GM04504 (cell line): ENCODE measurements around the gene NFIB.

Experiments used
- DNase-seq: peaks from one replicate; pipeline ENCODE4 v3.0.0-alpha.2; 2012; ENCODE audit warnings: low read depth

The NFIB gene

DNA sequence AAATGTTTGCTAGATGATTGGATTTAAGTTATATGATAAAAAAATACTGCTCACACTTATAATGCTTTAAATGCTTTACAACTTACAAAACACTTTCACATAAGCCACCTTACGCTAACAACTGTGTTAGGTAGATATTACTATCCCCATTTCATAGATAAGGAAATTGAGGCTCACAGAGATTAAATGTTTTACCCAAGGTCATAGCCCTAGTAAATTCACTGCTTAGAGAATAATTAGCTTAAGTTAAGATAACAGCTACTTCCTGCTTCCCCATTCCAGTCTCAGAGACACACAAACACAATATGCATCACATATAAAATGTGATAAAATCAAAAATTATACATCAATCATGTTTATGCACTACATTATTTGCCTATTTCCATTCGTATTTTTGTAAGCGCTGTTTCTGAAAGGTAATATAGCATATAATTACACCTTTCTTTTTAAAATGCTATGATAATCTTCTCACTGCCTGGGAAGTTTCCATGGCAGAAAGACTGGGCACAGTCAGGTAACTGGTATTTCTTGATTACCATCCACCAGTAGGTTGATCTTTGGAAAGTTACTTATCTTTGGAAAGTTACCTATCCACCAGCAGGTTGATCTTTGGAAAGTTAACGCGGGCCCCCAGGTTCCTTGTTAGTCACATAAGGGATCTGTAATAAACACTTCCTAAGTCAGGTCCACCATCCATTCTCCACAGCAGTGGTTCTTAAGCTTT lies 101.1 kb downstream of the NFIB start:
- no peak for DNase-seq

- no peak for DNase-seq
These were observed 101.9 kb downstream of the NFIB start for GRCh38 chr9:14212077-14212476.

DNA sequence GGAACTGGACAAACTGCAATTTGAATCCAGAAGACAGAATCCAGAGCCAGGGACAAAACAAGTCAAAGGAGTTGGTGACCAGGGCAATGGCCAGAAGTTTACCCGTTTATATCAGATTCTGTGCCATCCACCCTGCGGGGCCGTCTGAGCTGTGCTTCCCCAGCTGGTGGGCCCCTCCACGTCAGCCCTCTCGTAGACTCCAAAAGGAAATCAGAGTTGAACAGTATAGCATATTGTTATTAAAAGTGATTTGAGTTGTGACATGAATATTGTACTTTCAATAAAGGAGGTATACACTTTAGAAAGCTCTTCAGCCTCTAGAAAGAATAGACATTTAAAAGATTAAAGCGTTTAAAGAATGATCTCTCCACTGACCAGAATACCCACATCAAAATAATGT lies 102.4 kb downstream of the NFIB start:
- DNase-seq = no peak

DNA sequence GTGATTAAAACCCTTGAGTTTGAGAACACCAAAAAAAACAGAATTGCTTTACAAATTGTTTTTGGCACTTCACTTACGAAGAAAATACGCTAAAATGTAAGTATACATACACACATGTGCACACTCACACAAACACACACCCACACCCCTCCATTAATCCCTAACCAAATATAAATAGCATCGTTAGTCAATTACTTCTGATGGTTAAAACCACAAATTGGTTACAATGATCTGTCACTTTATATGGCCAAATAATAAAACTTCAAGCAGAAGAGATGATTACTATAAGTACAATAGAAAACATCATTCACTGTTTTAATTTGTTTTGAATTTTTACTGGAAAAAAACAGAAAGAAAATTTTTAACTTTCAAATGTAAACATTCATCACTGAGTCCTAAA lies 103.5 kb downstream of the NFIB start:
- no peak for DNase-seq

DNA sequence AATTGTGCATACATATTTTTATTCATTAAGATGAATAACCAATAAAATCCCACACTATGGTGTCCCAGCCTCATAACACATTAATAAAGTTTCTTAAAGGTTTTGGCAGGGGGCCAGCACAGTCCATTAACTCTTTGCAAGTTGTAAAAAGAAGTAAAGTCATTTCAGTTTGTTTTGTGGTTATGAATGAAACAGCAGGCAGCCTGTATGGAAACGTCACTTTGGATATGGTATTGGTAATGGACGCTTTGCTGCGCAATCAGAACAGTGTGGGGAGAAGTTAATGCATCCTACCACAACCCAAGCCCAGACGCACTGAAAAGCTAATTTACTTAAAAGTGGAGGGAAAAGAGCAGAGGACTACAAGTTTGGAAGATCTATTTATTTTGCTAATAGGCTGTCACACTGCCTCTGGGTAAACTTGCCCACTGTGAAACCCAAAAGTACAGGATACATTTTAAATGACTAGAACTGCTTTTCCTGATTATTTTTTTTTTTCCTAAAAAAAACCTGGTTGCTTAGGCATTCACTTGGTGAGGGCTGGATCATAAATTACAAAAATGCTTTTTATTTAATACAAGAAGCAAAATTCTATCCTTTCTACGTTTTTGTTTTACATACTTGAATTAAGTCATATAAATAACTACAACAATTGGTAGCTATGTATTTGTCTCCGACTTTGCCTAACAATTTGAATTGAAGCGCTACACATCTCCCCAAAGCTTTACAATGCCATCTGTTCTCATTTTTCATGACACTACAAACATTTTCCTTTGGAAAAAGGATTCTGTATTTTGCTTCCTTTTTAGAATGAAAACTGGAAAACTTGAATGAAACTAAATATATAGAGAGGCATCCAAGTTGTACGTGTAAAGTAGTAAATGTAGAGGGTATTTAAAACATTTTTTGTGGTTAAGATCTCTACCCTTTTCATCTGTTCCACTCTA lies 104.3 kb downstream of the NFIB start:
- DNase-seq = no peak

GRCh38 chr9:14207352-14207995 lies 106.5 kb downstream of the NFIB start:
- DNase-seq = no peak

GRCh38 chr9:14205463-14205862 lies 108.5 kb downstream of the NFIB start:
- peak; percentile 11 for DNase-seq

- DNase-seq = no peak
These were observed 110.4 kb downstream of the NFIB start for GRCh38 chr9:14203356-14204056.

DNA sequence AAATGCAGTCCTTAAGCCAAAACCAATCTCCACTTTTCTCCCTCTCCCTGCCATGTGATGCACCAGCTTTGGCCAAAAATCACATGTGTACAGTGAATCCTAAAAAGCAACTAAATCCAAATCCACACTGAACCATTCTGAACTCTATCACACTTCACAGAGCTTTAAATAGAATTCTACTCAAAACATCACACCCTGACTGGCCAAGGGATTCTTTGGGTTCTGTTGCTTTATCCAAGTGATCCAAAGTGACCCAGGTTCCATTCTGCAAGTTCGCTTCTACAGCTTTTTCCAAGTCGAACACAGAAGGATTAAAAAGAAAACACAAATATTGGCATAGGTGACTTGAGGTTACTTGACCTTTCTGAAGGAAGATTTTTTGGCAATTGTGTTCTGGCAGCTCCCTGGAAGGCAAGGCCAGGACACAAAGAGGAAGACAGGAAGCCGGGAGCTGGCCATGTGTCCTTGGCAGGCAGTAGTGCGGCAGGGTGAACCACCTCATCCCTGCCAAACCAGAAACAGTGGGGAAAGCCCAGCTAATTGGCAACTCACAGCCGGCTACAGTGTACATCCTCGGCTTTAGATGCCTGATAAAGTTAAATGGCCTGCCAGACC lies 115.0 kb downstream of the NFIB start:
- DNase-seq = no peak

DNA sequence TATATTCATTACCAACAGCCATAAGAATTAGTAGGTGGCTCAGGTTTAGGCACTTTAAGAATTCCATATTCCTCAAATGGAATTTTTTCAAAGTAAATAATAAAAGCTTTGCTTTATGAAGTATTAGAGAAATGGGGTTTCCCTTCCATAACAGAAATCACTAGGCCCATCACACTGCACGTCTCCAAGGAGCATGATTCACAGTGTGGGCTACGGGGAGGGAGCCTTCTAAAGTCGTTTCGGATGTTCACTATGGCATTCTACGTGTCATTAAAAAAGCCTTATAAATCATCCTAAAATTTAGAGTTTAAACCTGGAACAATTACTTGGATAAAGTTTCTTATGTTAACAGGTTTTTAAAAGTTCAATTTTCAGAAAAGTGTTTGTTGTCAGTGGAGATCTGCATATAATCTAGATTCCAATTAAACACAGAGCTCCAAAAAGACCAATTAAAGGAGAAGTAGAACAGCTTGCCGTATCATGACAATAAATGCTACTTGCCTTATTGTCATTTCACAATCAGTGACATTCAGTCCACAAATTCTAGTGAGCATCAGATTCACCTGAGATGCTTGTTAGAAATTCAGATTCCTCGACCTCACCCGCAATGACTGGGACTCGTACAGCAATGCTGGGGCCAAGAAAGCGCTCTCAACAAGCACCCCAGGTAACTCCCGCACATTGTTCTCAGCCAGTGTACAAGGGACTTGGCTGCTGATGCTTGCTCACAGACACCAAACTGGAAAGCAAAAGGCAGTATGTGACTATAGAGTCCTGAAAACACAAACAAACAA lies 115.7 kb downstream of the NFIB start:
- no peak for DNase-seq

DNA sequence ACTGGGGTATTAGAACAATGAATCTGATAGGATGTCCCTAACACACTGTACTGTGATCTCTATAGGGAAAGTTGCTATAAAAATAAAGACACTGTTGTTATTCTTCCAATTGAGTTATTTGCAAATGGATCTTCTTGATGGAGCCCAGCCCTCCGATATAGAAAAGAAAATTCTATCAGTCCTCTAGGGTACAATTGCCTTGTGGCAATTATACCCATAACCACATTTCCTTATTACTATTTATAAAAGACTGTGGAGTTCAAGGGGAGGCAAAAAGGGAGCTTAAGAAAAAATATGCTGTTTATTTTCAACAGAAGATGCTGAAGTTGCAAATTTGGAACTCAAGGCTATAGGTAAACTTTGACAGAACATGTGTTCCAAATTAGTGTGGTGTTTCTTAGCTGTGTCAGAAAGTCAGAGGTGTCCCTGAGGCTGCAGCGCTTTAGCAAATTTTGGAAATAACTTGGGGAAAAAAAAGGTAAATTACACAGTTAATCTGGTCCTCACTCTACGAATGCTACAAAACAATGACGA lies 116.5 kb downstream of the NFIB start:
- no peak for DNase-seq

- no peak for DNase-seq
These were observed 120.5 kb downstream of the NFIB start for GRCh38 chr9:14193328-14193990.

- no peak for DNase-seq
These were observed 121.4 kb downstream of the NFIB start for GRCh38 chr9:14192556-14192955.

- no peak for DNase-seq
These were observed 122.4 kb downstream of the NFIB start for GRCh38 chr9:14191512-14191911.

DNA sequence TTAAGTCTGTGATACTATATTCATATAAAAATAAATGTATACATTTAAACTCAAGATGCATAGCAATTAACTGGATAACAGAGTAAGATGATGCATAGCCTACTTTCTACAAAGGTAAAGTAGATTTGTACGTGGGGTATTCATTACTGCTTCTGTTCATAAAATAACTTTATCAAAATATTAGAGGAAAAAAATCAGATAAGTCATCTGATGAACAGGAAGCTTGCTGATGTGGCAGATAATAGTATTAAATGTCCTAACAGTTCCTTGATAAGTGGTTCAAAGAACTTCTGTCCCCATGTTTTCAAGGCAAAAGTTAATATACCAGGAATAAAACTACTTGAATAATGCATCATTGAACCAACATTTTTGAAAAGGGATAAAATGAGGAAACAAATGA lies 123.7 kb downstream of the NFIB start:
- no peak for DNase-seq

- DNase-seq = no peak
These were observed 124.4 kb downstream of the NFIB start for GRCh38 chr9:14189578-14189977.

GRCh38 chr9:14189146-14189545 lies 124.8 kb downstream of the NFIB start:
- no peak for DNase-seq

DNA sequence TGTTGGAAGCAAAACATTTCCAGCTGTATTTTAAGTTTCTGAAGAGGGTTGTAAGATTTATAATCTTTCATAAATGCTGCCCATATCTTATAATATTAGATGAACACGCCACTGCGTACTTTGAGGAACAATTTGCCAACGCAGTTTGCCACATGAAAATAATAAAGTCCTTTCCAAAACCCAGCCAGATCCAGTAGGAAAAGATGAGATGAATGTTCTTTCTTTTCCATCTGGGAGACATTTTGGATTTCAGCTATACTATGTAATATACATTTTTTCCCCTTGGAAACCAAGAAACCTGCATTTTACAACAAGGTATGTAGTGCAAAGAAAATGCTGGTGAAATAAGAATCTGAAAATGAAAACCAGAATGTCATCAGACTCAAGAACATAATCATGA lies 125.4 kb downstream of the NFIB start:
- DNase-seq = no peak

DNA sequence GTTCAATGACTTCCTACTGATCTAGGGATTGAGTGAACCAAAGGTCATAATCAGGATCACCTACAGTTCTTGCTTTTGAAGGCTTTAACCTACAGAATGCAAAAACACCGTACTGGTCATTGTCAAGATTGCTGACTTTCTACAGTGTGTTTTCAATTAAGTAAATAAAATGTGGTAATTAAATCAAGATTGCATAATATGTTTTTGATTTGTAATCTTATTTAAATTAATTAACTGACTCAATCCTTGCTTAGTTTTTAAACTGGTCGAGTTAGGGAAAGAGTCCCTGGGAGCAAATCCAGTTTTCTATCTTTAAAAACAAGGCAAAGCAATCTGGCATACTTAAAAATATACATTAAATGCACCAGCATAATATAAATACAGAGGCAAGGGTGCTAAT lies 125.9 kb downstream of the NFIB start:
- no peak for DNase-seq

DNA sequence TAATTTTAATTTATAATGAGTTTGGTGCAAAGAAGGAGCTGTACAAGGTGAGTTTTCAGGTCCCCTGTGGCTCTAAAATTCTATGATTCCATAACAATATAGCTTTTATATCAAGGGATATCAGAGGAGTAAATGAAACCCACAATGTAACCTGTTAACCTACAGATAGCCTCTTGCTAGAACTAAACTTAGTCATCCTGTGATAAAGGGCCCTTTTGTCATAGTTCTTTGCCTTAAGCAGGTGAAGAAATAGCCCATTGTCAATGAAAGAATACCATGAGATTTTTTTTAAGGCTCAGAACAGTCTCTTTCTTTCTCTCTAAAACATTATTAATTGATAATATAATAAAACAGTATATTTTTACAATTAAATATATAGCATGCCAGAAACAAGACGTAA lies 127.8 kb downstream of the NFIB start:
- DNase-seq = no peak
